Measurements from ENCODE around the gene ZRANB1. TPM values are rescaled to one million over a fixed set of nuclear protein-coding genes. Genes with fewer than 3 reads are reported as not detected.

The ZRANB1 gene
- total and polyA plus RNA-seq, 2 of the 4 experiments (the other 2 are of a cell fraction), result 11.2 to 24.7 TPM

GRCh38 chr10:125023862-125024496 lies 82.1 kb downstream of the ZRANB1 start:
- no TSS peak for BruUV-seq (replicated peaks)
- H2AK5ac ChIP-seq (ENCODE audit: low read depth, low read length), result peak overlapping the region; percentile 73; the same call in 1 of the 2 replicates
- H3K79me1 ChIP-seq (ENCODE audit: low read depth in 1 of 2, low read length in 2 of 2), result peaks cover 48 to 98% of the 10 kb centered on the region in 2 experiments
- H3K4ac ChIP-seq (ENCODE audit: low read depth, low read length), result no peak overlapping the region; the same call in 1 of the 2 replicates
- H3K4me3 ChIP-seq (ENCODE audit: insufficient read depth, low read depth, low read length), result no peak overlapping the region
- intact Hi-C loops (cut with micrococcal nuclease) (no loop called here), dilution Hi-C loops (cut with HindIII; ENCODE audit: low sequenced_read_pairs, unreplicated experiment) (no loop called here), in situ Hi-C loops (cut with MboI; ENCODE audit: low sequenced_read_pairs) (no loop called here)
- peak overlapping the region in 1 of 2 experiments; percentile 16; a peak in 1 of 4 replicates for H4K8ac ChIP-seq (ENCODE audit: low read depth in 2 of 2, low read length in 2 of 2)
- ATAC-seq (ENCODE audit: low read depth), result no peak
- DNase-seq, result no peak
- H2BK120ac ChIP-seq (ENCODE audit: low read depth, low read length), result no peak overlapping the region
- peaks cover 96% of the 10 kb centered on the region for H4K20me1 ChIP-seq (ENCODE audit: insufficient read depth, low read length)
- H2AK9ac ChIP-seq (replicated peaks; ENCODE audit: low read depth, low read length, poor library complexity), result no peak overlapping the region
- no peak overlapping the region for H3K27ac ChIP-seq (ENCODE audit: insufficient read depth, low read length)
- no peak overlapping the region for H3K56ac ChIP-seq (ENCODE audit: extremely low read depth, insufficient read depth, low read length)
- peaks cover 24% of the 10 kb centered on the region for H3K36me3 ChIP-seq (ENCODE audit: control insufficient read depth, insufficient read depth, low read length)
- no peak overlapping the region for H2BK20ac ChIP-seq (ENCODE audit: low read depth, low read length)
- H2BK5ac ChIP-seq (ENCODE audit: low read depth, low read length, poor library complexity, severe bottlenecking), result no peak overlapping the region
- H3K23ac ChIP-seq (ENCODE audit: low read depth, low read length), result peak overlapping the region; percentile 34; the same call in 1 of the 2 replicates
- H3K9me1 ChIP-seq (ENCODE audit: insufficient read depth, low read length), result peaks cover 26% of the 10 kb centered on the region
- H3K27me3 ChIP-seq (ENCODE audit: control insufficient read depth, insufficient read depth, low read length), result no peaks in the 10 kb centered on the region
- no peak overlapping the region; the same call in 1 of the 2 replicates for H4K5ac ChIP-seq (ENCODE audit: low read depth, low read length)
- peak overlapping the region; percentile 35 for H2AFZ ChIP-seq (replicated peaks; ENCODE audit: low read length, poor library complexity)
- WGBS, 2 experiments (ENCODE audit: extremely low coverage in 2 of 2, insufficient read length in 1 of 2), result no CpG with 5 or more reads among the region's 26 CpGs
- no peak overlapping the region; the same call in 1 of the 2 replicates for H3K4me2 ChIP-seq (ENCODE audit: low read depth, low read length)
- H3K4me1 ChIP-seq (ENCODE audit: control insufficient read depth, insufficient read depth, low read length), result peaks cover 22% of the 10 kb centered on the region
- H3K18ac ChIP-seq (ENCODE audit: low read depth, low read length), result no peak overlapping the region
- H3K9ac ChIP-seq (ENCODE audit: low read depth, low read length), result no peak overlapping the region
- no peak for TF ChIP-seq NFE2L2 (IDR thresholded peaks at IDR 0.05; ENCODE audit: low read depth, low read length)
- no peak for TF ChIP-seq RFX5 (IDR thresholded peaks at IDR 0.05; ENCODE audit: low read depth, low read length)
- TF ChIP-seq SMC3 (IDR thresholded peaks at IDR 0.05; ENCODE audit: low read depth, low read length), result no peak
- TF ChIP-seq ELK1 (IDR thresholded peaks at IDR 0.05; ENCODE audit: borderline replicate concordance, low read depth, low read length), result no peak
- TF ChIP-seq MXI1 (IDR thresholded peaks at IDR 0.05; ENCODE audit: borderline replicate concordance, low read depth, low read length), result no peak
- CTCF ChIA-PET, result no interaction called here
- no peak overlapping the region for H4K91ac ChIP-seq (ENCODE audit: insufficient read depth, low read depth, low read length)
- POLR2A ChIA-PET (ENCODE audit: unreplicated experiment), result no interaction called here
- H3K14ac ChIP-seq (replicated peaks; ENCODE audit: low read depth, low read length), result no peak overlapping the region
- no peaks in the 10 kb centered on the region for H3K9me3 ChIP-seq (ENCODE audit: control insufficient read depth, insufficient read depth, low read length)
- H2BK15ac ChIP-seq (ENCODE audit: low read depth, low read length), result no peak overlapping the region

All from IMR-90 (cell line).